Activated B cell treated with CpG ODN at 0.5 μM for 24 hours (primary cell): ENCODE measurements around the gene ESYT2. TPM values are rescaled to one million over a fixed set of nuclear protein-coding genes. Genes with fewer than 3 reads are reported as not detected.

Experiments
- ATAC-seq: fragments of 200-7000 bp; cut with Tn5 transposase; one replicate; pipeline ENCODE4 v1.10.0; 2021; ENCODE audit warnings: low read depth, mild to moderate bottlenecking, moderate library complexity
- CTCF ChIA-PET: fragments of 350-600 bp; sonication (Branson Sonifier 250); formaldehyde crosslinking; loops from one replicate; lab custom pipeline; 2021; ENCODE audit warnings: antibody characterized with exemption; lab: Charles Lee
- POLR2A ChIA-PET: fragments of 350-600 bp; sonication (Branson Sonifier 250); formaldehyde crosslinking; loops from one replicate; lab custom pipeline; 2021; ENCODE audit warnings: antibody characterized with exemption; lab: Charles Lee
- DNase-seq: peaks from one replicate; pipeline ENCODE4 v3.0.0; 2022
- H3K27ac Mint-ChIP-seq: one replicate; pipeline ENCODE4 v1.8.0; 2020; ENCODE audit warnings: mixed read lengths
- H3K27me3 Mint-ChIP-seq: one replicate; pipeline ENCODE4 v1.8.0; 2021; ENCODE audit warnings: mixed read lengths
- H3K36me3 Mint-ChIP-seq: one replicate; pipeline ENCODE4 v1.8.0; 2021; ENCODE audit warnings: low read depth, mixed read lengths
- H3K4me1 Mint-ChIP-seq: one replicate; pipeline ENCODE4 v1.8.0; 2021; ENCODE audit warnings: mixed read lengths
- H3K4me3 Mint-ChIP-seq: one replicate; pipeline ENCODE4 v1.8.0; 2020; ENCODE audit warnings: mild to moderate bottlenecking, mixed read lengths
- H3K9me3 Mint-ChIP-seq: one replicate; pipeline ENCODE4 v1.8.0; 2020; ENCODE audit warnings: mixed read lengths
- intact Hi-C: fragments of 100-400 bp; cut with micrococcal nuclease; formaldehyde crosslinking; loops from one replicate; pipeline ENCODE4 v1.15.1; 2024
- total RNA-seq: library from RNA; stranded (reverse); gene quantifications from 2 replicates; pipeline ENCODE4 v1.2.3, GENCODE V29; 2022
- TF ChIP-seq, protein P1 (sequence below): fragments of 200-600 bp; IDR thresholded peaks from one replicate; pipeline ENCODE4 v1.8.0; 2022; ENCODE audit warnings: antibody characterized with exemption, mild to moderate bottlenecking

The ESYT2 gene
- total RNA-seq, 1 donor from 2014 or later = 21.3 TPM

DNA sequence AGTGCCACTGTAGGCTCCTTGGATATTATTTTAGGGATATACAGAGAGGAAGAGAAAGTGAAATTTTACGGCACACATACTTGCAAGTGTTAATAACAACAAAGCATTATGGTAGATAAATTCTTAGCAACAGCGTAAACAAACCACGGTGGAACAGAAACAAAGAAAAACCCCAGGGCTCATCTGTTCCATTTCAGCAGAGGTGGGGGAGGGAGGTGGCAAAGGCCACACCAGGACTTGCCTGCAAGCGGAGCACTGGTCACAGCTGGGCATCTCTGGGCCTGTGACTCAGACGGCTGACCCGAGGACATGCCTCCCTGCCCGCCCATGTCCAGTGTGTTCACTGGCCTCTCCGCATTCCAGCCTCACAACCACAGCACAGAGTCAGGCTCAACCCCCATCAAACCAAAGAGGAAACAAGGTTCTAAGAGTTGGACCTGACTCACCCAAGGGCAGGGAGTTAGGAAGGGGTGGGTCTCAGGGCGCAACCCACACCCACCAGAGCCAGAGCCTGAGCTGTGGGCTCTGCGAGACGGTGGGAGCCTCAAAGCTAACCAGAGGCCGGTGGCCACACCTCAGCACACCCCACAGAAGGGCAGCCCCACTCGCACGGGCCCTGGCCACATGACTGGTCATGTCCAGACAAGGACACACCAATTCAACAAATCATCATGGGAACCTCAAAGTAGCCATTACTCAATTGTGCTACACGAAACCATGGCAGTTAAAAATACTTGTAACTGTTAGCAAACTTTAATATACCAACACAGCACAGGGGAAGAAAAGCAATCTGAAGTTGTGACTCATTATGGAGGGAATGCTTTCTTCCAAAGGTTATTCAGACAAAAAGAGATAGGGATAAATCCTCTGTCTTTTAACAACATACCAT lies 10.7 kb downstream of the ESYT2 start:
- Mint-ChIP-seq H3K4me3 (peak overlapping the region; percentile 56), H3K9me3 (no peaks in the 10 kb centered on the region), H3K4me1 (peaks cover 57% of the 10 kb centered on the region), H3K36me3 (peaks cover 2% of the 10 kb centered on the region), H3K27me3 (no peaks in the 10 kb centered on the region), H3K27ac (peak overlapping the region; percentile 78)
- intact Hi-C loops = loop anchor here (1.0 to 5.0 kb wide), 3 partner anchors 11 to 114 kb away; partner anchors contain the start of genes DYNC2I1, ESYT2 and NCAPG2
- CTCF ChIA-PET = no interaction called here
- DNase-seq (peak; percentile 32), ATAC-seq (peak; percentile 79)
- POLR2A ChIA-PET = interaction anchor here (0.5 to 0.9 kb wide), 3 partner anchors 10 to 42 kb away, joined by 3 read pairs; partner anchors contain the start of gene ESYT2
- TF ChIP-seq, protein P1, sequence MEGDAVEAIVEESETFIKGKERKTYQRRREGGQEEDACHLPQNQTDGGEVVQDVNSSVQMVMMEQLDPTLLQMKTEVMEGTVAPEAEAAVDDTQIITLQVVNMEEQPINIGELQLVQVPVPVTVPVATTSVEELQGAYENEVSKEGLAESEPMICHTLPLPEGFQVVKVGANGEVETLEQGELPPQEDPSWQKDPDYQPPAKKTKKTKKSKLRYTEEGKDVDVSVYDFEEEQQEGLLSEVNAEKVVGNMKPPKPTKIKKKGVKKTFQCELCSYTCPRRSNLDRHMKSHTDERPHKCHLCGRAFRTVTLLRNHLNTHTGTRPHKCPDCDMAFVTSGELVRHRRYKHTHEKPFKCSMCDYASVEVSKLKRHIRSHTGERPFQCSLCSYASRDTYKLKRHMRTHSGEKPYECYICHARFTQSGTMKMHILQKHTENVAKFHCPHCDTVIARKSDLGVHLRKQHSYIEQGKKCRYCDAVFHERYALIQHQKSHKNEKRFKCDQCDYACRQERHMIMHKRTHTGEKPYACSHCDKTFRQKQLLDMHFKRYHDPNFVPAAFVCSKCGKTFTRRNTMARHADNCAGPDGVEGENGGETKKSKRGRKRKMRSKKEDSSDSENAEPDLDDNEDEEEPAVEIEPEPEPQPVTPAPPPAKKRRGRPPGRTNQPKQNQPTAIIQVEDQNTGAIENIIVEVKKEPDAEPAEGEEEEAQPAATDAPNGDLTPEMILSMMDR = no peak

DNA sequence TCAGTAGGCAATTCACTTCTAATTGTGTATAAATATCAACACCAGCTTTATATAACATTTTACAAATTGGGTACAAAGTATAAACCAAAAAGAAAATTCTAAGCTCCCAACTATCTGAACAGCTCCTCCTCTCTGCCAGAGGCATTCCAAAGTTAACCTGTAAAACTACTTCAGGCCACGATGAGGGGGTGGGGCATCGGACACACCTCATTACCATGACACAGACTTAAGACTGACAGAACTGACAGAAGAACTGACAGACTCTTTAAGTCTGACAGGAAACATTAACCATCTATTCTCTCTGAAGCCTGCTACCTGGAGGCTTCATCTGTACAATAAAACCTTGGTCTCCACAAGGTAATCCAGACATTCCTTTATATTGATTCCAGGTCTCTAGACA lies 12.3 kb downstream of the ESYT2 start:
- no peak for DNase-seq
- H3K4me1 Mint-ChIP-seq = peaks cover 70% of the 10 kb centered on the region
- H3K9me3 Mint-ChIP-seq = no peaks in the 10 kb centered on the region
- H3K4me3 Mint-ChIP-seq = no peak overlapping the region
- POLR2A ChIA-PET = interaction anchor here (1.0 kb wide), 1 partner anchor 12 kb away, joined by 4 read pairs; the partner anchor contains the start of gene ESYT2
- H3K27me3 Mint-ChIP-seq = no peaks in the 10 kb centered on the region
- peak overlapping the region; percentile 78 for H3K27ac Mint-ChIP-seq
- no peak for ATAC-seq
- intact Hi-C loops = loop anchor here (5.0 kb wide), 1 partner anchor 40 kb away; the partner anchor contains the start of gene DYNC2I1
- CTCF ChIA-PET = no interaction called here
- TF ChIP-seq, protein P1 = no peak
- peaks cover 2% of the 10 kb centered on the region for H3K36me3 Mint-ChIP-seq

DNA sequence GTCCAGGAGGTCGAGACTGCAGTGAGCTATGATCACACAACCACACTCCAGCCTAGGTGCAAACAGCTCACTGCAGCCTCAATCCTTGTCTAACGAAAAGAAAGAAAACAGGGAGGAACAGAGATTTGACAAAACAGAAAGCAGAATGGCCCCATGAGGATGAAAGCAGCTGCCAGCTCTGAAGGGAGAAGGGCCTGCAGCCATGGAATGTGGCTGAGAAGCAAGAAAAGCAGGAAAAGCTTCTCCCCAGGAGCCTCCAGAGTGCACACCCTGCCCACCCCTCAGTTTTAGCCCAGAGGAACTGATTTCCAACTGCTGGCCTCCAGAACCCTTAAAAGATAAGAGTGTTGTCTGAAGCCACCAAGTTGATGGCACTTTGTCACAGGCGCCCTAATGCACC lies 13.0 kb downstream of the ESYT2 start:
- intact Hi-C loops = loop anchor here (5.0 kb wide), 1 partner anchor 41 kb away; the partner anchor contains the start of gene DYNC2I1
- no peaks in the 10 kb centered on the region for H3K9me3 Mint-ChIP-seq
- H3K27me3 Mint-ChIP-seq = no peaks in the 10 kb centered on the region
- ATAC-seq (no peak), DNase-seq (no peak)
- peak overlapping the region; percentile 47 for H3K27ac Mint-ChIP-seq
- POLR2A ChIA-PET = interaction anchor here (1.0 kb wide), 1 partner anchor 13 kb away, joined by 4 read pairs; the partner anchor contains the start of gene ESYT2
- H3K4me3 Mint-ChIP-seq = no peak overlapping the region
- TF ChIP-seq, protein P1 = no peak
- CTCF ChIA-PET = no interaction called here
- H3K4me1 Mint-ChIP-seq = peaks cover 69% of the 10 kb centered on the region
- peaks cover 2% of the 10 kb centered on the region for H3K36me3 Mint-ChIP-seq

DNA sequence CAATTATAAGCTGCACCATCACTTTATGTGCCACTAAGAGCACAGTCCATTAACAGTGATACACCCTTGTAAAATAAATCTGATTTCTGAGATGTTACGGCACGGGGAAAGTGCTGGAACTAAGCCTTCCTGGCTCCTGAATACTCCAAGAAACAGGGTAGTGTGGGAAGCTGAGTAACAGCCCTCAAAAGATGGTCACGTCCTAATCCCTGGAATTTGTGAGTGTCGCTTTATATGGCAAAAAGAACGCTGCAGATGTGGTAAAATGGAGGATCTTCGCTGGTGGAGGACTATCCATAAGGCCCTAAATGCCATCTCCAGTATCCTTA lies 13.5 kb downstream of the ESYT2 start:
- TF ChIP-seq, protein P1 = no peak
- ChIA-PET POLR2A (no interaction called here), CTCF (no interaction called here)
- DNase-seq (no peak), ATAC-seq (no peak)
- H3K9me3 Mint-ChIP-seq = no peaks in the 10 kb centered on the region
- no peaks in the 10 kb centered on the region for H3K27me3 Mint-ChIP-seq
- peaks cover 2% of the 10 kb centered on the region for H3K36me3 Mint-ChIP-seq
- intact Hi-C loops = loop anchor here (5.0 kb wide), 1 partner anchor 42 kb away; the partner anchor contains the start of gene DYNC2I1
- peaks cover 66% of the 10 kb centered on the region for H3K4me1 Mint-ChIP-seq
- no peak overlapping the region for H3K4me3 Mint-ChIP-seq
- H3K27ac Mint-ChIP-seq = peak overlapping the region; percentile 47
